Astrocyte (in vitro differentiated cells and primary cell): Measurements from ENCODE around the gene UBTD1.

Experiments
- CTCF ChIP-seq: IDR thresholded peaks from 2 replicates; pipeline ENCODE4 v1.5.1; 2011; ENCODE audit warnings: low read depth, mild to moderate bottlenecking, inconsistent platforms, low read length, moderate library complexity; ENCODE audit not compliant: insufficient read depth
- EZH2 ChIP-seq: IDR thresholded peaks from 2 replicates; pipeline ENCODE4 v1.6.1; 2012; ENCODE audit warnings: mild to moderate bottlenecking, low read length, inconsistent platforms; ENCODE audit not compliant: insufficient read depth

- no peak for TF ChIP-seq EZH2
- no peak for TF ChIP-seq CTCF
Measured at GRCh38 chr10:97503406-97503805, 4.7 kb downstream of the UBTD1 start.
